GM19328 (cell line): ENCODE measurements around the gene HRAS.

Experiments
- ATAC-seq: cut with Tn5 transposase; IDR thresholded peaks from one replicate; pipeline ENCODE4 v1.9.1; 2021; ENCODE audit warnings: mild to moderate bottlenecking, moderate library complexity; ENCODE audit not compliant: unreplicated experiment

Gene HRAS

GRCh38 chr11:567629-568292 is 32.4 kb upstream of the HRAS start:
- ATAC-seq: no peak

- no peak for ATAC-seq
These were observed 31.7 kb upstream of the HRAS start for GRCh38 chr11:567011-567628.

GRCh38 chr11:565921-566509 is 30.6 kb upstream of the HRAS start:
- ATAC-seq: no peak

- no peak for ATAC-seq
These were observed 28.6 kb upstream of the HRAS start for GRCh38 chr11:563812-564578.

- ATAC-seq: no peak
These were observed 27.9 kb upstream of the HRAS start for GRCh38 chr11:563066-563811.

GRCh38 chr11:562046-562645 is 26.8 kb upstream of the HRAS start:
- ATAC-seq: no peak

GRCh38 chr11:561148-562003 is 26.0 kb upstream of the HRAS start:
- peak; percentile 15 for ATAC-seq

- ATAC-seq: peak; percentile 86
These were observed 25.1 kb upstream of the HRAS start, which contains the start of the genes LMNTD2 and RASSF7 for GRCh38 chr11:560305-561147. Gene LMNTD2 (minus strand): TSS chr11:560738. CDS start chr11:560716, 22 bp downstream. Gene RASSF7 (plus strand): TSS chr11:560970. CDS start chr11:561769, 799 bp downstream.

- no peak for ATAC-seq
These were observed 24.4 kb upstream of the HRAS start for GRCh38 chr11:559712-560304.

GRCh38 chr11:559020-559620 is 23.7 kb upstream of the HRAS start:
- ATAC-seq: no peak

- ATAC-seq: no peak
These were observed 23.1 kb upstream of the HRAS start for GRCh38 chr11:558503-558902.

- ATAC-seq: no peak
These were observed 22.2 kb upstream of the HRAS start for GRCh38 chr11:557328-558132.

GRCh38 chr11:556662-557256 is 21.4 kb upstream of the HRAS start:
- no peak for ATAC-seq

- no peak for ATAC-seq
These were observed 20.6 kb upstream of the HRAS start for GRCh38 chr11:555780-556661.

- ATAC-seq: no peak
These were observed 19.9 kb upstream of the HRAS start for GRCh38 chr11:555227-555779.
